Measurements from ENCODE around the gene TSPAN5. TPM values are rescaled to one million over a fixed set of nuclear protein-coding genes. Genes with fewer than 3 reads are reported as not detected.

The TSPAN5 gene
- total RNA-seq, 1 donor from 2014 or later: 0.43 TPM

DNA sequence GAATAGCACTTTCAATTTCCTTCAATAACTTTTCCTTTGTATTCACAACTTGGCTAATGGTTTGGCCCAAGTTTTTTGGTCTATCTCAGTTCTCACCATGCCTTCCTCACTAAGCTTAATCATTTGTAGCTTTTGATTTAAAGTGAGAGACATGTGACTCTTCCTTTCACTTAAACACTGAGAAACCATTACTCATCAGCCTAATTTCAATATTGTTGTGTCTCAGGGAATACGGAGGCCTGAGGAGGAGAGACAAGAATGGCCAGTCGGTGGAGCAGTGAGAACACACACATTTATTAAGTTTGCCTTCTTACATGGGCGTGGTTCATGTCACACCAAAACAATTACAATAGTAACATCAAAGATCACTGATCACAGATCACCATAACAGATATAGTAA, 56.7 kb downstream of the TSPAN5 start:
- ATAC-seq: no peak
- no peak for DNase-seq (ENCODE audit: low spot score)

DNA sequence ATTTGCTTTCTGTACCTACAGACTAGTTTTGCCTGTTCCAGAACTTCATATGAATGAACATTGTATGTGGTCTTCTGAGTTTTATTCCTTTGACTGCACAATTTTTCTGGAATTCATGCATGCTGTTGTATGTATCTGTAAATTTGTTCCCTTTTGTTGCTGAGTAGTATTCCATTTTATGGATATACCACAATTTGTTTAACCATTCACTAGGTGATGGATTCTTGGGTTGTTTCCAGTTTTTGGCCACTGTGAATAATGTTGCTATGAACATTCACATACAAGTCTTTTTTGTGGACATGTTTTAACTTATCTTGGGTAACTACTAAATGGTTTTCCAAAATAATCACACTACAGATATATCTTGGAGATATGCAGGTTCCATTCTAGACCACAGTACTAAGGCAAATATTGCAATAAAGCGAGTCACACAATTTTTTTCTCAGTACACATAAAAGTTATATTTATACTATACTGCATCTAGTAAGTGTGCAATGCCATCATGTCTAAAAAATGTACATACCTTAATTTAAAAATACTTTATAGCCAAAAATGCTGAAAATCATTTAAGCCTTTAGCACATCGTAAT, 58.7 kb downstream of the TSPAN5 start:
- DNase-seq (ENCODE audit: low spot score): no peak
- no peak for ATAC-seq

DNA sequence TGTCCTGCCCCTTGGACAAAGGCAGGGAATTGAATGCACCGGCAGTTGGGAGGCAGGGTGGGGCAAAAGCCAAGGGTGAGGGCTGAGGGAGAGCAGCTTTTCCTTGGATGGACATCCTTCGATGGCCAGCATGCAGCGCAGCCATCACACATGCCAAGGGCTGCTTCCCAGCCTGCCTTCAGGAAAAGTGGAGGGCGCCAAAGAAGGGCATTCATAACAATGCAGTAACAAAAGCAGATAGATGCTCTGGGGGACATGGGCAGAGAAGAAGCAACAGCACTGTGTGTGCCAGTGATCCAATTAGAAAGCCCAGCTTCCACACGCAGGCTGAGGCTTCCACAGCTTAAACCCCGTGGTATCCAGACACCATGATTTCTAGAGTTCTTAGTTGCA, 71.5 kb downstream of the TSPAN5 start:
- DNase-seq (ENCODE audit: low spot score) (no peak), ATAC-seq (no peak)

DNA sequence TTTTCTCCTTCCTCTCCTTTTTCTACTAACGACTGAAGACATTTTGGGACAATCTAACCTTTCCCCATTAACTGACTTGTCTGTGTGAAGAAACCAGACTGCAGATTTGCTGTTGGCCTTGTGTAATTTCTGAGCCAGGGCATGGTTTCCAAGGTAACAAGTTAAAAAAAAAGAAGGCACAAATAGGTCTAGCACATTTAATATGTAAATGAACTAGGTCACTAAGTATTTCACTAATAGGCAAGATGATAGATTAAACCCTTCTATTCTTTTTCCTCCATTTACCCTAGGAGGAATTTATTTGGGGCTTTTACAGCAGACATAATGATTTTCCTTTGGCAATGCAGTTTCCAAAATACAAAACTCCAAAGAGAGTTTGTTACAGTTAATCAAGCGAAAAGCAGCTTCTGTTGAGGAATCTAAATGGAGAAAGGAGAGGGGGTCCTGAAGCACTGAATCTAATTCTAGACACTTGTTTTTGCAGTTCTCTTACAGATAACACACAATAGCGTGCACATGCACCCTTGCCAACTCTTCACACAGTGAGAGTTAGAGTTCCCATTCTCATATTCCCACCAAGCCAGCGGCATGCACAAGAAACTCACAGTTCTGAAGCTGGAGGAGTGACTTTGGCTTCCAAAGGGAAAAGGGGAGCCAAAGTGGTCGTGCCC, 72.0 kb downstream of the TSPAN5 start:
- no peak for ATAC-seq
- no peak for DNase-seq (ENCODE audit: low spot score)

DNA sequence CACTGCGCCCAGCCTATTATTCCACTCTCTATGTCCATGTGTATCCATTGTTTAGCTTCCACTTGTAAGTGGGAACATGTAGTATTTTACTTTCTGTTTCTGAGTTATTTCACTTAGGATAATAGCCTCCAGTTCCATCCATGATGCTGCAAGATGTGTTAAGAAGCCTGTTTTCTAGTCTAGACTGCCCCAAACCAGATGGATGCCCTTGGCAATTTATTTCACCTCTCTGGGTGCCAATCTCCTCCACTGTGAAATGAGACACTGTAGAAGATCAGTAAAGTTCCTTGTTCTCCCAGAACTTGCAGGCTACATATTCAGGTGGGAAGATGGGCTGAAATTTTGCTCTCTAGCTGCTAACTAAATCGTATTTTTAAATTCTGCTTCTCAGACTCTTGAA, 72.8 kb downstream of the TSPAN5 start:
- DNase-seq (ENCODE audit: low spot score): no peak
- ATAC-seq: no peak

DNA sequence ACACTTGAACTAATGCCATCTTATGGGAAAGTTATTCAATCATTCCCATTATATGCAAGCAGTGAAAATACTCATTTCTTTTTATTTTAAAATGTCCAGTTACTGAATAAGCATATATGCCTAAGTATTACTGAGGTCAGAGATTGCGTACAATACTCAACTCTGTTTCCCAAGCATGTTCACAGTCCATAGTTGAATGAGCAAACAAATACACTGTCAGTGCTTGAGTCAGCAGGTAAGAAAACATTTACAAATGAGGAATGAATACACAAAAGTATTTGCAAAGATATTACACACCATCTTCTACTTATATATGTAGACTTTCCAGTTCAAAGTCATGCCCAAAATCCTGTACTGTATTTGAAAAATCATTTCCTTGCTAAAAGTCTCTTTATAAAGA, 74.1 kb downstream of the TSPAN5 start:
- ATAC-seq (peak; percentile 97), DNase-seq (ENCODE audit: low spot score) (no peak)

DNA sequence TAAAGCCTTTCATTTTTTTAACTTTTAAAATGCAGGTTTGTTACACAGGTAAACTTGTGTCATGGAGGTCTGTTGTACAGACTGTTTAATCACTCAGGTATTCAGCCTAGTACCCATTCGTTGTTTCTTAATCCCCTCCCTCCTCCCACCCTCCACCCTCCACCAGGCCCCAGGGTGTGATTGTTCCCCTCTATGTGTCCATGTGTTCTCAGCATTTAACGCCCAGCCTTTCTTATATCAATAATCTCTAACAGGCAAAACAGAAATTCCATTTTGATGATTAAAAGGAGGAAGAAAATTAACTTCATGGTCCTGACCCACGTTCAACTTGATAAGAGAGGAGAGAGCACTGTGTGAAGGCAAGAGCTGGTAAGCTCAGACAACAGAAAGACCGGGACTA, 75.1 kb downstream of the TSPAN5 start:
- no peak for DNase-seq (ENCODE audit: low spot score)
- no peak for ATAC-seq

DNA sequence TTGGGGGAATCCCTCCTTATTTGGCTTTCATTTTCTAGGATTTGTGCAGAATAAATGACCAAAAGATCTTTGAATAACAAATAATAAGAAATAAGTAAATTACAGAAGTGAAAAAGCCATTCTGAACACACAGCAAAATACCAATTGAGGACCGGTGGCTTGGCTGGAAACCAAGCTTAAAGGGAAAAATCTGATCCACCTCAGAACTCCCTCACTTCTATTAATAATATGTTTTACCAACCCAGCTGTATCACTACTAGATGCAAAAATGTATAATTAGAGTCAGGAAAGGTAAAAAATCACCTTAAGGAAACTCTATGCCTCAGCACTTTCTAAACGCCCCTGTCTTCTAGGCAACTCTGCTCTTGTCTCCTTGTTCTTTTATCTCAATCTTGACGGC, 77.3 kb downstream of the TSPAN5 start:
- DNase-seq (ENCODE audit: low spot score) (no peak), ATAC-seq (no peak)

DNA sequence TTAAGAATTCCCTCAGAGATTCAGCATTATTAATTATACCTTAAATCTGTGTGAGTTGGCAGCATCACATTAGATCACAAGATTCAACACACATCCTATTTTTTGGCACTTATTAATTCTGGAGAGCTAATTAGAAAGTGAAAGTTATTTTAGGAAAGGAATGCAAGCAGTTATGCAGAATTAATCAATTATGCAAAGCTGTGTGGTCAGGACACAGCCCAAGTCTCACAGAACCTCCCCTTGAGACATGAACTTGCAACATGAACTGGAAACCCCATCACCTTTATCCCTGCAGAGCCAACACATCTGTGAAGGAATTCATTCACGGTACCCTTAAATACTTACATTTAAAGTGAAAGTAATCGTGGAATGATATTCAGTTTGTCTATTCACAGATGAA, 80.5 kb downstream of the TSPAN5 start:
- no peak for DNase-seq (ENCODE audit: low spot score)
- ATAC-seq: no peak

DNA sequence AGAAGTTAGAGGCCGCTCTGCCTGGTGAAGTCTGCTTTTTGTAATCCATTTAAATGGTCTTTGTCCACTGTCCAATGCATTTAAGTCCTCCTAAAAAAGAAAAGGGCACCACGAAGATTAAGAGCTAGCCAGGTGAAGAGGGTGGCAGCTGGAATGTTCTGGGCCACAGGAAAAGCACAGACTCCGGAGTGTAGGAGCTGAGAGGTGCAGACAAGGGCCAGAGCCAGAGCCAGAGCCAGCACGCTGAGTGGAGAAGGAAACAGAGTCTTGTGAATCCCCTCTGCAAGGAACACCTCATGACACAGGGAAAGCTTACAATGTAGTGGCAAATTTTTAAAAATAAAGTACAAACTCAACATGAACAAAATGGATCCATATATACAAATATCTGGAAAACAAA, 83.6 kb downstream of the TSPAN5 start:
- DNase-seq (ENCODE audit: low spot score) (no peak), ATAC-seq (no peak)

DNA sequence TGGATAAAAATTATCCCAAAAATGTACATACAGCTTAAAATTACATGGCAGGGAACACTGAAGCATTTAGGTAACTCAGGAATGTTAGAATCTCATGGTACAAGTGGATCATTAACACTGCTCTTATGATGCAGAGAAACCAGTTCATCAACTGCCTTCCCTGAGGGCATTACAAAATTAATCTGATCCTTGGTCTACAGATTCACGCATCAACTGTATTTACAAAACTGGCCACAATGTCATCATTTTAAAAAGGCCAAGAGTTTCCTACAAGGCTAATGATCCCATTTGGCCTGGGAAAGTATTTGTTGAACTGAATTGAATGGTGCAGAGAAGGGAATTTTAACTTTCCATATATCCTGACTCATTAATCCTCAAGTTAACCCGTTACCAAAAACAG, 84.6 kb downstream of the TSPAN5 start:
- ATAC-seq: no peak
- DNase-seq (ENCODE audit: low spot score): no peak

DNA sequence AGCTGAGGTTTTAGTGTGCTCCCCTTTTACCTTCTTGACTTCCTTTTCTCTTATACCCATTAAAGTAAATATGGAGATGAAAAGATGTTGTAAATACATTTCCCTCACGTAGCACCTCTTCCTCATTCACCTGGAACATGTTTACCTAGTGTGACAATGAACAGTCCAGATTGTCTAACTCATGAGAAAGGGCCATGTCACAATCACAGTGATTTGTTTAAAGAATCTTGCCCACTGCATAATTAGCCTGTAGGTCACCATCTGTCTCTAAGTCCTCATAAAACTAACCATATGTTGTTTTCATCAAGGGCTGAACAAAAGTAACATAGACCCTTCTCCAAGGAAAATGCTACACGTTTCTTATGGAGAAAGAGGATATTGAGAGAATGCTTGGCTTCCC, 85.7 kb downstream of the TSPAN5 start:
- DNase-seq (ENCODE audit: low spot score) (no peak), ATAC-seq (no peak)

DNA sequence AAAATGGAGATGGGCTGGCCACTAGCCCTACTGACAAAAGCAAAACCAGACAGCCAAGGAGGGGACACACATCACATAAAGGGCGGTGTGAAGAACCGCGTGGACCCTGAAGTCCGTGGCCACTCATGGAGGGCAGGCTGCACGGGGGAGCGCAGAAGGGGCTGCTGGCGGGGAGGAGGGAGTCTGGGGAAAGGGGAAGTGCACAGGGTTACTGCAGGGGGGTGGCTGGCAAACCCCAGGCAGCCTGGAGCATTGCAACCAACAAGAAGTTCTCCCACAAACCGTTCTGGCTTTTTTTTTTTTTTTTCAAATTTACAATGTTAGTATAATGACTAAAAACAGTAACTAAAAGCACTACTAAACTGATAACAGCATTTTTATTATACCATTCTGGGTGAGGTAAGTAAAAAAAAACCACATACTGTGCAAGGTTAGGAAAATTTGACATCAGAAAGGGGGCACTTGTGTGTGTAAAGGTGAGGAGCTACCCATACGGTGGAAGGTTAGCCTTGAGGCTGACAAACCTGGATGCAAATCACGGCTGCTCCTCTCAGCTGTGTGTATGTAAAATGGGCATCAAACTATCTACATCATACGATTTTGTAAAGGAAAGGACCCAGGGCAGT, 87.1 kb downstream of the TSPAN5 start:
- DNase-seq (ENCODE audit: low spot score): no peak
- ATAC-seq: no peak

DNA sequence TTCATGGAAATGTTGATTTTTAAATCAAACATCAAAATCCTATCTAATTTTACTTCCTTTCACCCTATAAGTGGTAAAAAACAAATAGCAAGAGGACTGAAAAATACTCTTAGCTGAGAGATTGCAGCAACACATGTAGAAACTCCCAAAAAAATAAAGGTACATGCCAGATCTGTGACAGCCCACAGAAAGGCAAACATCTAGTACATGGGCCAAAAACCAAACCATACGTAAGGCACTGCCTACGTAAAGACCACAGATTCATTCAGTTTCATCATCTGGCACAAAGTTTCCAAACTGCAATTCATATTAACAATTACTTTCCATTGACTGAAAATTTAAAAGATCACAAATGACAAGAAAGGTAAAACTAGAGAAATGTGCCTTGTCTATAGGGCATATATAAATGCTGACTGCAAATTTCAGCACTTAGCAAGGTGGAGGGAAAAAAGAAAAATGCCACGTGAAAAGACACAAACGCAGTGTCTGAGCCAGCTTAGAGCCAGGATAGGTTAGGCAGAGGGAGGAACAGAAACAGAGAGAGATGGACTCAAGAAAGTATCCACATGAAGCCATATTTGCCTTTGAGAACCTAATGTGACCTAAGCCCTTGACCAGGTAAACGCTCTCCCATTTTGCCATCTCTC, 88.1 kb downstream of the TSPAN5 start:
- ATAC-seq (no peak), DNase-seq (ENCODE audit: low spot score) (no peak)

DNA sequence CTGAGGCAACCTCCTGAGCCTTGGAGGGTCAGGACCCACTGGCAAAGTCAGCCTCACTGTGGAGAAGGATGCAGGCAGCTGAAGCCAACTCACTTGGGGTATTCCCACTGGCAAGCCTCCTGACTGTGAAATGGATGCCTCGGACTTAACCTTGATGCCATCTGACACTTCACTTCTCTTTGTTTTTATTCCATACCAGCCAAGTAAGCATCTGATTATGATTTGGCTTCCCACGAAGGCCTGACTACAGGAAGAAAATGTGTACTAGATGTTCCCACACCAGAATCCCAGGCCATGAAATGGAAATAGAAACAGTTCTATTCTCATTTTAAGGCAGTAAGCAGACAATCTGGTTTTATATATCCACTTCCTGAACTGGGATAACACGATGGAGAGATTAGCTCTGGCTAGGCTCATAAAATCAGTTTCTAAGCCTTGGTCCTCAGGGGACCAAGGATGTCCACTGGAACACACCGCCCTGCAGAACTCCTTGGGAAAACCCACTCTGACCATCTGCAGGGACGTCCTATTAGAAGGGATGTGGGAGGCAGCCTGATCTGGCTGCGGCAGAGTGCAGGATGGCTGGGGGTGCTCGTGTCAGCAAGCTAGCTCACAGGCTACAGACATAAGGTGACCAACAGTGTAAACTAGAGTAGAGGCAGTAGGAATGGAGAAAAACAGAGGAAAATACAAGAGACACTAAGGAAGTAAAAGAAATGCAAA, 89.3 kb downstream of the TSPAN5 start:
- DNase-seq (ENCODE audit: low spot score) (no peak), ATAC-seq (no peak)

DNA sequence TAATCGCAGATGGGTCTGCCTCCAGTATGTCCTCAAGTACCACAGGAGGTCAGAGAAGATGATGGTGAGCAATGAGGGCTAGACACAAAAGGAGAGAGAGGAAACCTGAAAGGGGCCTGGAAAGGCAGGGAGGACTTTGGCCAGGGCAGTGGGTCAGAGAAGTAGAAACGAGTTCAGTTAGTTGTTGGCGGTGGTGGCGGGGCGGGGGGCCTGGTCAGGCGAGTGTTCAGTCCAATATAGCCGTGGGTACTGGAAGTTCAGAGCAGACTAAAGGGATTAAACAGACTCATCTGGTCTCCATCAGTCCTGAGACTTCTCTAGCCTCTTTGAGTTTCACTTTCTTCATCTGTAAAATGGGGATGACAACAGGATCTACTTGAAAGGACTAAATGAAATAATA, 90.8 kb downstream of the TSPAN5 start:
- DNase-seq (ENCODE audit: low spot score) (no peak), ATAC-seq (no peak)

DNA sequence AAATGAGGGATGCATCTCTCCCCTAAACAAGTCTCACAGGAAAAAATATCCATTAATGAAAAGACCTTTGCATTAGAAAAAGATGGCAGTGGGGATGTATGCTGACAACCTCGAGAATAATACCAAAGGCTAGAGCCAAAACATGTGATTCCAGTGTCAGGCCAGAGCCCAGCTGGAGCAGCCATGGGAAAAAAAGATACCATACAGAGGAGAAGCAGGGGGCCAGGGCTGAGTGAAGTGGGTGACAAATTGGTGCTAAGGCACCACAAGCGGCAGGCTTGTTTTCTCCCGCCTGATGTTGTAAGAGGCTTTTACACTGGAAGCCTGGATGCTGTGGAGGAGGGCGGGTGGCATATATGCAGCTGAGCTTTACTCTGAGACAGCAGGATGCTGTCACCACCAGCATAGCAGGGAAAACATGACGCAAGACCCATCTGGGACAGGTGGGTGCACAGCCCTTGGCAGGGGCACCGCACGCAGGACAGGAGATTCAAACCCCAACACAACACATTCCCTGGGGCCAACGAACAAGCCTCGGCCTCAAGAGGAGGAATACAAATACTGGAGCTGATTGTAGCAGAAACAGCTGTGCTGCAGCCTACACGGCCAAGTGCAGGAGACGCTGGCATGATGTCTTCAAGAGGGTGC, 91.9 kb downstream of the TSPAN5 start:
- ATAC-seq: no peak
- DNase-seq (ENCODE audit: low spot score): no peak

DNA sequence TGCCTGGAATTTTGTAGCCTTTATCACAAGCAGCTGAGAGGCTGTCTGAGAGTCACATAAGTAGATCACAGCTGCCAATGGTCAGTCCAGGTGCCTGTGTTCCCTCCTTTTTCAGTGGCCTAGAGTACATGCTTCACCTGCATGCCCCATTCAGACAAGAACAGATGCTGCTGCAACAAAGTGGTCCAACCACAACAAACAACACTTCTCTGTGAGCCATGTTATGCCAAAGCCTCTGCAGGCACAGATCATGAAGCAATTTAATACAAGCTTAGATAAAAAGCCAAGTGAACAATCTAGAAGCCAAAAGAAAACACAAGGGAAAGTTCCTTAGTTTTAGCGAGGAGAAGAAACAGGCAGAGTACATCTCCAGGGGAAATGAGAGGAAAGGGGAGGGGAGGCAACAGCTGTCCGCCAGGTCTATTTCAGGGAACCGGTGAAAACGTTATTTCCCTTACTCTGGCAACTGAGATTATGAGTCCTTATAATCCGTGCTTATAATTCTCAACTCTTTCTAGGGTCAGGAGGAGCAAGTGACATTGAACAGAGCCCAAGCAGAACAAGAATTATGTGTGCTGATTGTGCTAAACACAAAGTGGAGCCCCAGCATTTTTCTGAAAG, 92.6 kb downstream of the TSPAN5 start:
- ATAC-seq: no peak
- no peak for DNase-seq (ENCODE audit: low spot score)

DNA sequence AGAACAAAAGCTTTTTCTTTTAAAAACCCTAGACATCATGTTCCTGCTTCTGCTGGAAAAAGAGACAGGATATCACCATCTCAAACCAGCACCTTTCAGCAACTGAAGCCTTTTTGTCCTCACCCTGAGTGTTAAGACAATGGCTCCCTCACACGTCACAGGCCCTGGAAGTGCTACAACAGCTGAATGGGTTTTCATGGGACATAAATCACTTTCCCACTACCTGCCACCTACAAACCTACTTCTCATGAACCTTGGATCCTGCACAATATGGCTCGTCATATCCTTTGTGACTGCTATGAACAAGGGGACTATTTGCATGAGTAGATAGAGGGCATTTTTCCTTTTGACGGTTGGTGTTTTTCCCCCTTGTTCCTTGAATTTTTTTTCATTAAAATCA, 93.6 kb downstream of the TSPAN5 start:
- DNase-seq (ENCODE audit: low spot score): no peak
- ATAC-seq: no peak

DNA sequence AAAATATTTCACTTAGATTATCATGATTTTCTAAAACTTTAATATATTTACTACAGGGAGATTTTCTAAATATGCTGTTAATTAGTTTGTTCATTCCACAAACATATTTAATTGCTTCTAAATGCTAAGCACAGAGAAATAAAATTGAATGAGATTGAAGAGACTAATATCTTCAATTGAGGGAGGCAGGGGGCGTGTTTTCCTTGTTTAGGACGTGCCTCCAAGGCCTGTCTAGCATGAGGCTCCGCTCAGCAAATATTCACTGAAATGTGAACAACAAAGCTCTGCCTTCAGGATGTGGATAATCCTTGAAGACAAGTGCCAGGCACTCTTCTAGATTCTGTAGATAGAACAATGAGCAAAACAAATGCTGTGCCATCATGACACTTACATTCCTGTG, 98.1 kb downstream of the TSPAN5 start:
- no peak for ATAC-seq
- no peak for DNase-seq (ENCODE audit: low spot score)
